ENCODE measurements around the gene CBX7. TPM values are rescaled to one million over a fixed set of nuclear protein-coding genes. Genes with fewer than 3 reads are reported as not detected.

The CBX7 gene
- total RNA-seq, 2 experiments from 2014 or later = 11.9 to 19.6 TPM

DNA sequence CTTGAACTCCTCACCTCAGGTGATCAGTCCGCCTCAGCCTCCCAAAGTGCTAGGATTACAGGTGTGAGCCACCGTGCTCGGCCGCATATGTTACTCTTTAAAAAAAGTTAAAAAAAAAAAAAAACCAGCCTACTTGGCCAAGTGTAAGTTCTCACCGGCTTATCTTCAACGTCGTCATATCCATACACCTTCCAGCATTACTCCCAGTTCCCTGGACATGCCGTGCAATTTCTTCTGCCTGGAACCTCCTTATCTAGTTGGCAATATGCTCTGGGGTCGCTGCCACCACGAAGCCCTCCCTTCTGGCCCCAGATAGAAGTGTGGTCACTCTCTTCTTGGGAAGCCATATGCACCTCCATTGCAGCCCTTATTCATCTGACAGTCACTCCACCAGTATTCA is 36.3 kb upstream of the CBX7 start:
- CTCF ChIA-PET (ENCODE audit: unreplicated experiment) = no interaction called here
- no peaks in the 10 kb centered on the region for H3K4me1 ChIP-seq (ENCODE audit: insufficient read depth, low read length, poor library complexity, severe bottlenecking)
- no peaks in the 10 kb centered on the region for H3K36me3 ChIP-seq (ENCODE audit: insufficient read depth, low read length)
- POLR2A ChIA-PET = interaction anchor here (0.7 kb wide), 1 partner anchor 17 kb away, joined by 4 read pairs; no protein-coding TSS in a partner anchor
- intact Hi-C loops (cut with micrococcal nuclease; ENCODE audit: unreplicated experiment) = no loop called here
- no peak overlapping the region for H2AFZ ChIP-seq (ENCODE audit: low read length)
- H4K20me1 ChIP-seq (ENCODE audit: insufficient read depth, low read length) = no peaks in the 10 kb centered on the region
- H3K27ac ChIP-seq (ENCODE audit: low read depth, low read length, poor library complexity, severe bottlenecking) = no peak overlapping the region
- H3K9me3 ChIP-seq (ENCODE audit: low read length) = peaks cover 14% of the 10 kb centered on the region
- no peak for DNase-seq (ENCODE audit: low spot score)
- no peak overlapping the region for H3K4me3 ChIP-seq (ENCODE audit: low read depth, low read length, poor library complexity, severe bottlenecking)
- H3K9me2 ChIP-seq (ENCODE audit: insufficient read depth, low read length) = no peaks in the 10 kb centered on the region
- H3K79me2 ChIP-seq (ENCODE audit: insufficient read depth, low read depth, low read length) = no peaks in the 10 kb centered on the region
- BruUV-seq (replicated peaks) = no TSS peak
- no peak overlapping the region for H3K4me2 ChIP-seq (ENCODE audit: low read length)
- TF ChIP-seq EZH2phosphoT487 (IDR thresholded peaks at IDR 0.05; ENCODE audit: borderline replicate concordance, low read depth, low read length) = no peak
- TF ChIP-seq, protein P1, sequence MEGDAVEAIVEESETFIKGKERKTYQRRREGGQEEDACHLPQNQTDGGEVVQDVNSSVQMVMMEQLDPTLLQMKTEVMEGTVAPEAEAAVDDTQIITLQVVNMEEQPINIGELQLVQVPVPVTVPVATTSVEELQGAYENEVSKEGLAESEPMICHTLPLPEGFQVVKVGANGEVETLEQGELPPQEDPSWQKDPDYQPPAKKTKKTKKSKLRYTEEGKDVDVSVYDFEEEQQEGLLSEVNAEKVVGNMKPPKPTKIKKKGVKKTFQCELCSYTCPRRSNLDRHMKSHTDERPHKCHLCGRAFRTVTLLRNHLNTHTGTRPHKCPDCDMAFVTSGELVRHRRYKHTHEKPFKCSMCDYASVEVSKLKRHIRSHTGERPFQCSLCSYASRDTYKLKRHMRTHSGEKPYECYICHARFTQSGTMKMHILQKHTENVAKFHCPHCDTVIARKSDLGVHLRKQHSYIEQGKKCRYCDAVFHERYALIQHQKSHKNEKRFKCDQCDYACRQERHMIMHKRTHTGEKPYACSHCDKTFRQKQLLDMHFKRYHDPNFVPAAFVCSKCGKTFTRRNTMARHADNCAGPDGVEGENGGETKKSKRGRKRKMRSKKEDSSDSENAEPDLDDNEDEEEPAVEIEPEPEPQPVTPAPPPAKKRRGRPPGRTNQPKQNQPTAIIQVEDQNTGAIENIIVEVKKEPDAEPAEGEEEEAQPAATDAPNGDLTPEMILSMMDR (conservative IDR thresholded peaks at IDR 0.05; ENCODE audit: low read length) = no peak

DNA sequence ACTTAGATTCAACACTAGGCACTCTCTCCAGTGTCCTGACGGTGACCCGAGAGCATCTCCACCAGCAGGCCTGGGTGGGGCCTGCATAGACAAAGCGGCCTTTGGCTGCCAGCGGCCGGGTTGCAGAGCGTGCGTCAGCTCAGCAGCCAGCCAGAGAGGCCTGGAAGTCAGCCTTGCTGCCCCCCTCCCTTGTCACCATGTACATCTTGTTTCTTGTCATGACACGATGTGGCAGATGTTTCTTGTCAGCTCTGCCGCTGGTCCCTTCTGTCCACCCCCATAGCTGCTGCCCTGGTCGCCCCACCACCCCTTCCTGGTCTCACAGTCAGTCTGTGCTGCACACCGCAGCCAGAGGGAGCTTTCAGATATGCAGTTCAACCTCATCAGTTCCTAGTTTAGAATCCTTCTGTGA is 33.1 kb upstream of the CBX7 start:
- Histone ChIP-seq H3K4me1 (ENCODE audit: insufficient read depth, low read length, poor library complexity, severe bottlenecking) (no peaks in the 10 kb centered on the region), H3K9me3 (ENCODE audit: low read length) (peaks cover 5% of the 10 kb centered on the region; the same call in 1 of the 2 replicates), H3K79me2 (ENCODE audit: insufficient read depth, low read depth, low read length) (no peaks in the 10 kb centered on the region), H3K36me3 (ENCODE audit: insufficient read depth, low read length) (no peaks in the 10 kb centered on the region), H3K27ac (ENCODE audit: low read depth, low read length, poor library complexity, severe bottlenecking) (no peak overlapping the region), H2AFZ (ENCODE audit: low read length) (no peak overlapping the region), H4K20me1 (ENCODE audit: insufficient read depth, low read length) (no peaks in the 10 kb centered on the region), H3K4me2 (ENCODE audit: low read length) (no peak overlapping the region), H3K4me3 (ENCODE audit: low read depth, low read length, poor library complexity, severe bottlenecking) (no peak overlapping the region), H3K9me2 (ENCODE audit: insufficient read depth, low read length) (no peaks in the 10 kb centered on the region)
- POLR2A ChIA-PET = no interaction called here
- CTCF ChIA-PET (ENCODE audit: unreplicated experiment) = interaction anchor here (0.6 kb wide), 1 partner anchor 16 kb away, joined by 3 read pairs; no protein-coding TSS in a partner anchor
- BruUV-seq (replicated peaks) = no TSS peak
- no peak for TF ChIP-seq EZH2phosphoT487 (IDR thresholded peaks at IDR 0.05; ENCODE audit: borderline replicate concordance, low read depth, low read length)
- TF ChIP-seq, protein P1 (conservative IDR thresholded peaks at IDR 0.05; ENCODE audit: low read length) = no peak
- intact Hi-C loops (cut with micrococcal nuclease; ENCODE audit: unreplicated experiment) = no loop called here
- no peak for DNase-seq (ENCODE audit: low spot score)

All from OCI-LY7 (cell line).